ENCODE data around the gene PASK.

The PASK gene

GRCh38 chr2:241125626-241126025 is 23.6 kb downstream of the PASK start:
- DNase-seq (ENCODE audit: low spot score): peak; percentile 7

- DNase-seq (ENCODE audit: low spot score): peak; percentile 65
Measured at GRCh38 chr2:241123816-241124536, 25.3 kb downstream of the PASK start.

GRCh38 chr2:241122376-241123002 is 26.8 kb downstream of the PASK start:
- no peak for DNase-seq (ENCODE audit: low spot score)

GRCh38 chr2:241121008-241121407 is 28.3 kb downstream of the PASK start:
- DNase-seq (ENCODE audit: low spot score): no peak

GRCh38 chr2:241120440-241120839 is 28.8 kb downstream of the PASK start:
- no peak for DNase-seq (ENCODE audit: low spot score)

GRCh38 chr2:241118737-241119505 is 30.4 kb downstream of the PASK start:
- DNase-seq (ENCODE audit: low spot score): no peak

- DNase-seq (ENCODE audit: low spot score): no peak
Measured at GRCh38 chr2:241116606-241117560, 32.4 kb downstream of the PASK start.

GRCh38 chr2:241115361-241115760 is 33.9 kb downstream of the PASK start:
- DNase-seq (ENCODE audit: low spot score): no peak

GRCh38 chr2:241114836-241115235 is 34.4 kb downstream of the PASK start:
- no peak for DNase-seq (ENCODE audit: low spot score)

GRCh38 chr2:241112592-241112991 is 36.7 kb downstream of the PASK start:
- DNase-seq (ENCODE audit: low spot score): peak; percentile 51

- no peak for DNase-seq (ENCODE audit: low spot score)
Measured at GRCh38 chr2:241112046-241112445, 37.2 kb downstream of the PASK start.

GRCh38 chr2:241111440-241111805 is 37.8 kb downstream of the PASK start:
- peak; percentile 33 for DNase-seq (ENCODE audit: low spot score)

- no peak for DNase-seq (ENCODE audit: low spot score)
Measured at GRCh38 chr2:241110607-241111439, 38.4 kb downstream of the PASK start.

- DNase-seq (ENCODE audit: low spot score): no peak
Measured at GRCh38 chr2:241110089-241110606, 39.1 kb downstream of the PASK start.

- DNase-seq (ENCODE audit: low spot score): peak; percentile 34
Measured at GRCh38 chr2:241109210-241110088, 39.8 kb downstream of the PASK start.

GRCh38 chr2:241108271-241109209 is 40.7 kb downstream of the PASK start:
- peak; percentile 48 for DNase-seq (ENCODE audit: low spot score)

GRCh38 chr2:241107031-241107783 is 42.1 kb downstream of the PASK start:
- no peak for DNase-seq (ENCODE audit: low spot score)

- DNase-seq (ENCODE audit: low spot score): no peak
Measured at GRCh38 chr2:241105641-241106040, 43.6 kb downstream of the PASK start.
